CD4-positive, alpha-beta T cell treated with Interleukin-12 subunit alpha and Interleukin-12 subunit beta, for 1 hour (primary cell): Measurements from ENCODE around the gene PRLR.

Experiments used
- DNase-seq: peaks from one replicate; pipeline ENCODE4 v3.0.0-alpha.2; 2020

PRLR gene

GRCh38 chr5:35233121-35233520 is 2.8 kb upstream of the PRLR start:
- DNase-seq = no peak

GRCh38 chr5:35232124-35232523 is 1.8 kb upstream of the PRLR start:
- DNase-seq = no peak

DNA sequence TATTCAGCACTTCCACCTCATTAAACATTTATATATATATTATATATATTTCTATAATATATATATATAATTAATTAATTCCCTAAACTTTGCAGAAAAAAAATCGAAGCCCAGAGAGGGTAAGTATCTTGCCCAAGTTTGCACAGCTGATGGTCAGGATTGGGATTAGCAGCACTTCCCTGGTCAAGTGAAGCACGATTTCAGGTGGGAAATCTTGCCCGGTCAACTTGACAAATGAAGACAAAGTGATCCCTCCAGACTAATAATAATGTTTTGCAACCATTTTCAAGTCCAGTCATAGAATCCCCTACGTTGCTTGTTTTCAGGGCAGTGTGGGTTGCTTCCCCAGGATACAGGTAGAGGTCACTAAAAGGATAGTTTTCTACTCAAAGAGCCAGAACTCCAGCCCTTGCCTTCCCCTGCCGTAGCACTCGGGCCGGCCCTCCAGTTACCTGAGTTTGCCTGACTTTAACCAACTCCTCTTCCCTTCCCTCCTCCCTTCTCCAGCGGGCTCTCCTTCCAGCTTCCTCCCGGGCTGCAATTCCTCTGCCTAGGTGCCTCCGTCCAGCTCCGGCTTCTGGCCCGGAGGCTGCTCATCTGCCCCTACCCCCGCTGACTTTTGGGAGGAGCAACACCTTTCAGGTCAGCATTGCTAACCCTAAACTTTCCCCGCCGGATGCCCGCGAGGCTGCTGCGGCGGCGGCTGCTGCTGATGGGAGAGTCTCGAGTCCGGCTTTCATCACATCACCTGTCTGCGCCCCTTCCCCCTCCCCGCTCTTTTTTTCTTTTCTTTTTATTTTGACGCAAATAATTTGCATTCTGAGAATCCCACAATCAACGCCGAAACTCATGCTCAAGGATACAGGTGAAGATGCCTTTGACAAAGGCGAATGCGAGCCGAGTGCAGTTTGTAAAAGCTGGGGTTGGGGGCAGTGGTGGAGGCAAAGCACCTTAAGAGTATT is 930 bp downstream of the PRLR start:
- no peak for DNase-seq

GRCh38 chr5:35228310-35228709 is 2.0 kb downstream of the PRLR start:
- DNase-seq = no peak

DNA sequence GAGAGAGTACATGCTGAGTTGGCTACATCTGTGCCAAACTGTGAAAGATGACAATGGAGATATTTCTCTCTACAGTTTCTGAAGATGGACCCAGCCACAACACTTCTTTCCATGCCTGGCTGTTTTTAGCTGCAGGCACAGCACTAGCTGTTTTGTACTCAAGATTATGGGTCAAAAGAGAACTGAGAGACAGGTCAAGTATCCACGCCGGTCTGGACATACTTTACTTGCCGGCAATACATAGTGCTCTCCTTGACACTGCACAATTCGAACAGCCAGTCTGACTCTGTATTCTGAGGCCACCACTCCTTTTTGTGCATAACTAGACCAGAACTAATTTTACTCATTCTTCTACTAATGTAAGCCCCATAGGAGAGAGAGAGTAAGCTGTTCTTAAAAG is 2.6 kb downstream of the PRLR start:
- DNase-seq = no peak

GRCh38 chr5:35223787-35224395 is 6.4 kb downstream of the PRLR start:
- no peak for DNase-seq

- DNase-seq = no peak
Measured at GRCh38 chr5:35220967-35221366, 9.3 kb downstream of the PRLR start.

GRCh38 chr5:35218981-35219380 is 11.3 kb downstream of the PRLR start:
- no peak for DNase-seq

- no peak for DNase-seq
Measured at GRCh38 chr5:35214051-35214450, 16.2 kb downstream of the PRLR start.

DNA sequence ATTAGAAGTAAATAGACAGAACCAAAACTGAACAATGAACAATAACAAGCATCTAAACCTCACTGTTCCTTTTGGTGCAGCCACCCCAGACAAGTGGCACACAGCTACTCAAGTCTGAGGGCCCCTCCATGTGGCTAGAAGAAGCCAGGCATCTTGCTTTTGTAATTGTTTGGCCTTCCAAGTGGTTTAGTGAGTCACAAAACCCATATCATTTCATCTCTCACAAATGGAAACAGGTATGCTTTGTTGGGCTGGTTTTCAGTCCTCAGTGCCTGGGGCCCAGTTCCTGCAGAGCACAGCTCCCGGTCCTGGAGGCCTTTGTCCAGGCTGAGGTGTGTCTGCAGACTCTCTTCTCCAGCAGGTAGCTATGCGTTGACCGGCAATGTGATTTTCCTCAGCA is 16.7 kb downstream of the PRLR start:
- no peak for DNase-seq

DNA sequence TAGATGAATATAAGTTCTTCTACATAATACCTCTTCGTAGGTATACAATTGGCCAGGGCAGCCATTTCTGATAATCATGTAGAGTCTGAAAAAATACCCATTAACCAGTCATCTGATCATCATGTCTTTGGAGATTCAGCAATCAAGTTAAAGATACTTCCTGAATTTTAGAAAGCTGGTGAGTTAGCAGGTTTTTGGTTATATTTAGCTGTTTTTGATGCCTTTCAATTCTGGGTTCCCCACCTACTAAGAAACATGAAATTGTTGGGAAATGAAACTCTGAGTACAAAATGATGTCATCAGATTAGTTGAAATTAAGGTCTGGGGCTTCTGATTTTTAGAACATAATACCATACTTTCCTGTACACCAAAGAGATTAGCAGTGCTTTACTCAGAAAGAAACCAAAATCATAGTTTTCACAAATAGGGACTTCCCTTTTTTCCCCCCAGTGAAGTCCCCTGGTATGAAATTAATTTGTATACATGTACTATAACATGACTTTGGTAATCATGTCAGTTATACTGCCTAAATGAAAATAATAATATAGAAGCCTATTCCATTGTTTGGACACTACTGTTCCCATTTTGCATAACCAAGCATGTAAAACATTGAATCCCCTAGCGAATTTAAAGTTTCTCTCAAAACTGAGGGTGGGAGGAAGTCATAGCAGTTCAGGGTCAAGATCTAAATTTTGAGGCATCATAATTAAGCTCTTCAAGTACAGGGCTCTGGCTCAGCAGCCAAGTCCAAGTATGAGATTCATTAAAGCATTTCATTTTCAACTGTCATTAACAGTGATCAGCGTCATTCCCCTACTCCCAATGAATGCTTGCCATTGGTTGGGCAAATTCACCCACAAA is 17.9 kb downstream of the PRLR start:
- no peak for DNase-seq

DNA sequence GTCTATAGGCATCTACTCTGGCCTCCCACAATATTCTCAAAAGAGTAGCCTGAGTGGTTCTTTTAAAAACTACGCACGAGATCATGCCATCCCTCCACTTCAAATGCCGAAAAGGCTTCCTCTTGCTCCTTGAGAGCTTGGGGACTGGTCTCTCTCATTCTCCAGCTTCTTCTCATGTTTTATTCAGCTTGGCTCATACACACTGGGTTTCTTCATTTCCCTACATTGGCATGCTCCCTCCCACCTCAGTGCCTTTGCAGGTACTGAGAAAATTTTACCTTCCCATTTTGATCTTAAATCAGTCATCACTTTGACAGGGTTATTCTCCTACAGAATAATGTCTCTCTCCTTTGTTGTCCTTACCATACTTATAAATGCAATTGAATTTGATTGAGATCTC is 20.4 kb downstream of the PRLR start:
- DNase-seq = no peak

GRCh38 chr5:35205606-35206005 is 24.7 kb downstream of the PRLR start:
- DNase-seq = no peak

- no peak for DNase-seq
Measured at GRCh38 chr5:35205186-35205585, 25.1 kb downstream of the PRLR start.

DNA sequence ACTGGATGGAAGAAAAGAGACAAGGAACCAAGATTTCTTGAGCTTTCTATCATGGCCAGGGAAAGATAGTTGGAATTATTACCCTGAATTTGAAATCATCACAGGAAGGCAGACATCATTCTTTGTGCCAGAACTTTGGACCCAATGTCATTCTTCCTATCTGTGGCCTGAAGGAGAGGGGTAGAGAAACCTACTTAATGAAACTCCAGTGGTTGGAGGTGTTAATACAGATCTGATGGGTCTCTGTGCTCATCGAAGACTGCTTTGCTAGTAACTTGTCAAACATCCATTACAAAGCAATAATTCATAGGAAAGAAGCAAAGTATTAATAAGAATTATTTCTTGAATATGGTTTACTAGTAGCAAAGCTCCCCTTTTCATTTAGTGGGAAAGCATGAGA is 26.9 kb downstream of the PRLR start:
- no peak for DNase-seq

- peak; percentile 14 for DNase-seq
Measured at GRCh38 chr5:35202319-35203111, 27.8 kb downstream of the PRLR start.

DNA sequence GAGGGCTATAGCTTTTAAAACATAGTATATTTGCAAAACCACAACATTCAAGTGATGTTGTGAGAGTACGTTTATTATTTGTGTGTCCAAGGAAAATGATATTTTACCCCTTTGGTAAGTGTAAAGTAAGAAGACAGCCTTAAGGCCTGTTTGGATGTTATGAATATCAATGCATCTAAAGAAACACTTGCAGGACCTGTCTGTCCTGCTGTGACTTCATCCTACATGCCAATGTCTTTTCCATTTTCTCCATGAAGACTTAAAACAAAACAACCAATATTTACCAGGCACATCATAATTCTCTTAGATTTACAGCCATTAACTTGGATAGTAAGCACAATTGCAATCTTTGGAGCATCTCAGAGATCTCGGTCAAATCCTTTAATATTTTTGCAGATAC is 29.0 kb downstream of the PRLR start:
- DNase-seq = no peak

DNA sequence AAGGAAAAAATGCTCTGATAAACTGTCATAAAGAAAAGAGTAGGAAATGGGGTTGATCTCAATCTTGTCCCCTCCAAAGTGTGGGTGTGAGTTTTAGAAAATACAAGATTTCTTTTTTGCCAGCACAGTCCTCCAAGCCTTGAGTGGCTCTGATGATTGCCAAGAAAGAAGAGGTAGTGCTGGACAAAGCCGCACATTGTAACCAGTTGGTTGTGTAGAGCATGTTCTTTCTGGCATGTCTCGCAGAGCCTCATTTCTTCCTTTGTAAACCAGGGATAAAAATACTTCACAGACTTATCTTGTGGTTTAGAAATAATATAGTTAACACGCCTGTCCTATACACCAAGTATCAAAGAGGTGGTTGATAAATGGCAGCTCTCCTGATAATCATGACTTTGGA is 30.4 kb downstream of the PRLR start:
- no peak for DNase-seq

DNA sequence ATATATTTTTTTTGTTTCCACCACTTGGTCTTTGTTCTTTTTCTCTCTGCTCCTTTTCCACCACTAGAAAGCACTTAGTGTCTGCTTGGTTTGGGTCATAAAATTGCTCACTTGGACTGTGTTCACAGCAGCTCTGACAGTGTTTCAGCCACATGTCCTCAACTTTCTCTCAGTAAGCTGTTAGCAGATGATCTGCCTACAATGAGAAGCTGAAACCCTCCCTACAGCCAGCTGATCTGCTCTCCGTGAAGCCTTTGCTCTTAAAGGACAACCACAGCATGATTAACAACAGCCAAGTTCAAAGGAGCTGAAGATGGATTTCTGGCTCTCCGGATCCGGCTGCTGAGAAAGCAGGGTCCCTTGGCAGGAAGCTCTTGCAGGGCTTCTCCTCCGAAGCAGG is 31.6 kb downstream of the PRLR start:
- DNase-seq = no peak

DNA sequence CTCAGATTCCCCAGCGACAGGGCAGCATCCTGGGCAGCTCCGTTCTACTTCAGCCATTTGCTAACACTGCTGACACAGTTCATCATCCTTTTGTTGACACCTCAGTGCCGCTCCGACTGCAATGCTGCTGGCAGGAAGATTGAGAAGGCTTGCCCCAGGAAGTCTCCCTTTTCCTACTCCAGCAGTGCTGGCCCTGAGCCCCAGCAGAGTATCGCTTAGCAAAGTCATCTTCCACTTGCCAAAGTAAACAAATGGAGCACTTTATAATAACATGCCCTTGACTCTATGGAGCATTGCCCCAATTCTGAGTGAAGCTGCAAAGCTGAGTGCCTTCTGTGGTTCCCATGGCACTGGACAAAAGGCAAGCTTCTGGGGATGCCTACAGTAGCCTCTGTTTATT is 32.2 kb downstream of the PRLR start:
- no peak for DNase-seq

DNA sequence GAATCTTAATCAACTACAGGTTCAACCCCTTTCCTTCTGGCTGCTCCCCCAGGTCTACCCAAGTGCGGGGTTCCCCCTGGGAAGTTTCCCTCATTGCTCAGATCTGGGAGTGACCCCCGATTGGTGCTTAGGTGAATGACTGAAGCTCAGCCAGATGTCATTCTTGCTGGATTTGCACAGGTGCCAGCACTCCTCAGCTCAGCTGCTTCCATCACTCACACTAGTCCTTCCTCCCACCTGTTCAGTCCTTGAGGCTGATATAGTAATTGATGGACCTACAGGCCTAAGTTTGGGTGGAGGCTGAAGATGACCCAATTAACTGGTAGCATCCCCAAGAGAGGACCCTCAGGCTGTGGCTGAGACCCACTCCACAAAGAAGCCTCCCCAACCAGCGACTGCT is 32.9 kb downstream of the PRLR start:
- no peak for DNase-seq

- no peak for DNase-seq
Measured at GRCh38 chr5:35195472-35195852, 34.8 kb downstream of the PRLR start.
